Muscle layer of duodenum (tissue), 2 donors: ENCODE measurements around the gene GAP43.

ENCODE experiments used
- H3K27ac ChIP-seq: one replicate; pipeline ENCODE4 v1.7.0; 2013; ENCODE audit warnings: mild to moderate bottlenecking, low read length
- H3K27me3 ChIP-seq: one replicate; pipeline ENCODE4 v1.7.0; 2013; ENCODE audit warnings: low read depth, mild to moderate bottlenecking, control low read depth, low read length
- H3K36me3 ChIP-seq, 2 donors: one replicate each; pipeline ENCODE4 v1.7.0; 2013; ENCODE audit warnings: low read length in 2 of 2, control low read depth in 1 of 2, mild to moderate bottlenecking in 1 of 2; ENCODE audit not compliant: insufficient read depth in 2 of 2, control insufficient read depth in 1 of 2
- H3K4me1 ChIP-seq, 2 donors: one replicate each; pipeline ENCODE4 v1.7.0; 2013; ENCODE audit warnings: low read length in 2 of 2, mild to moderate bottlenecking in 2 of 2, control low read depth in 1 of 2, moderate library complexity in 1 of 2; ENCODE audit not compliant: insufficient read depth in 2 of 2, control insufficient read depth in 1 of 2
- H3K4me3 ChIP-seq, 2 donors: one replicate each; pipeline ENCODE4 v1.7.0; 2013; ENCODE audit warnings: low read length in 2 of 2, low read depth in 1 of 2, mild to moderate bottlenecking in 1 of 2
- H3K9me3 ChIP-seq, 2 donors: one replicate each; pipeline ENCODE4 v1.7.0; 2013; ENCODE audit warnings: low read length in 2 of 2, control low read depth in 1 of 2, mild to moderate bottlenecking in 1 of 2; ENCODE audit not compliant: control insufficient read depth in 1 of 2
- donor health status: healthy.

Gene GAP43, protein sequence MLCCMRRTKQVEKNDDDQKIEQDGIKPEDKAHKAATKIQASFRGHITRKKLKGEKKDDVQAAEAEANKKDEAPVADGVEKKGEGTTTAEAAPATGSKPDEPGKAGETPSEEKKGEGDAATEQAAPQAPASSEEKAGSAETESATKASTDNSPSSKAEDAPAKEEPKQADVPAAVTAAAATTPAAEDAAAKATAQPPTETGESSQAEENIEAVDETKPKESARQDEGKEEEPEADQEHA

GRCh38 chr3:115623044-115623868, at the start of gene GAP43:
TSS of gene GAP43 (plus strand) at chr3:115623510. CDS start at chr3:115623690, 180 bp downstream.
- H3K4me1 ChIP-seq, result peaks cover 0 to 12% of the 10 kb centered on the region in 2 donors
- H3K9me3 ChIP-seq, result no peaks in the 10 kb centered on the region
- H3K36me3 ChIP-seq, result no peaks in the 10 kb centered on the region
- peaks cover 4% of the 10 kb centered on the region for H3K27me3 ChIP-seq
- peak within 1 kb of the TSS; percentile 60 to 66 for H3K4me3 ChIP-seq
- H3K27ac ChIP-seq, result no peak within 1 kb of the TSS

GRCh38 chr3:115576325-115576875, 46.9 kb upstream of the GAP43 start:
- no peak overlapping the region for H3K27ac ChIP-seq
- no peaks in the 10 kb centered on the region for H3K27me3 ChIP-seq
- H3K9me3 ChIP-seq, result no peaks in the 10 kb centered on the region
- H3K4me1 ChIP-seq, result no peaks in the 10 kb centered on the region
- no peak overlapping the region for H3K4me3 ChIP-seq
- no peaks in the 10 kb centered on the region for H3K36me3 ChIP-seq

DNA sequence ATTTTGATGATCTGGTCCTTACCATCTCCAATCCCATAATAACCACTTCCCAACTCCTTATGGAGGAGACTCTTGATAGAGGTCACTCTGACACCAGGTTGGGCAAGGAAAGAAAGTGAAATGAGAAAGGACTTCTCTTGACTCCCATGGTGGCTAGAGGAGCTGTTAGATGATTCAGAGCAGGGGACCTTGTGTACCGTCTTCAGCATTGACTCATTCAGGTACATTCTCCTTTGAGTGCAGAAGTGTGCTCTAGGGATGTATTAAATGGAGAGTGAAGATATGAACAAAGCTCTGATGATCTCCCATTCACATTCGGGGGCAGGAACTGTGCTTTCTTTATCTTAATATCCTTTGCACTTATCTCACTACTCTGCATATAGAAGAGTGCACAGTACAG, 46.3 kb upstream of the GAP43 start:
- H3K27me3 ChIP-seq, result no peaks in the 10 kb centered on the region
- no peaks in the 10 kb centered on the region for H3K9me3 ChIP-seq
- H3K4me3 ChIP-seq, result no peak overlapping the region
- no peaks in the 10 kb centered on the region for H3K4me1 ChIP-seq
- no peak overlapping the region for H3K27ac ChIP-seq
- H3K36me3 ChIP-seq, result no peaks in the 10 kb centered on the region

DNA sequence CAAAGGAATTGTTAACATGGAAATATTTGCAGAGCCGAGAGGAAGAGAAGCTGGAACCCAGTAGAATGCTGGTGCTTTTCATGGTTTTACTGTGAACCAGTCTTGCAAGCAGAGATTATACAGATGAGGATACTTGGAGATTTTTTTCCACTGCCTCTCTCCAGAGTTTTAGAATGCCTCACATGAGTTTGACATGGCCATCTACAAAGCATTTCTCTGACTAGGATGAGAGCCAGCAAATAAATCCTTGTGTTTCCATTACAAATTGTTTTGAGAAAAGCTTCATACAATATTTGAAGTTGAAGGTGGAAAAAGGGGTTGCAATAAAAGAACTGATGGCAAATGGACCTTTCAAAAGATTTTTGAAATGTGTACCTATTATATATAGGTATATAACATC, 45.0 kb upstream of the GAP43 start:
- Histone ChIP-seq H3K4me1 (no peaks in the 10 kb centered on the region), H3K27me3 (no peaks in the 10 kb centered on the region), H3K27ac (no peak overlapping the region), H3K9me3 (no peaks in the 10 kb centered on the region), H3K36me3 (no peaks in the 10 kb centered on the region), H3K4me3 (no peak overlapping the region)

GRCh38 chr3:115580566-115580965, 42.7 kb upstream of the GAP43 start:
- Histone ChIP-seq H3K27ac (no peak overlapping the region), H3K36me3 (no peaks in the 10 kb centered on the region), H3K27me3 (no peaks in the 10 kb centered on the region), H3K4me1 (no peaks in the 10 kb centered on the region), H3K9me3 (no peaks in the 10 kb centered on the region), H3K4me3 (no peak overlapping the region)

- no peak overlapping the region for H3K4me3 ChIP-seq
- no peak overlapping the region for H3K27ac ChIP-seq
- no peaks in the 10 kb centered on the region for H3K9me3 ChIP-seq
- H3K27me3 ChIP-seq, result no peaks in the 10 kb centered on the region
- no peaks in the 10 kb centered on the region for H3K4me1 ChIP-seq
- H3K36me3 ChIP-seq, result no peaks in the 10 kb centered on the region
Measured at GRCh38 chr3:115581362-115582135, 41.8 kb upstream of the GAP43 start.

DNA sequence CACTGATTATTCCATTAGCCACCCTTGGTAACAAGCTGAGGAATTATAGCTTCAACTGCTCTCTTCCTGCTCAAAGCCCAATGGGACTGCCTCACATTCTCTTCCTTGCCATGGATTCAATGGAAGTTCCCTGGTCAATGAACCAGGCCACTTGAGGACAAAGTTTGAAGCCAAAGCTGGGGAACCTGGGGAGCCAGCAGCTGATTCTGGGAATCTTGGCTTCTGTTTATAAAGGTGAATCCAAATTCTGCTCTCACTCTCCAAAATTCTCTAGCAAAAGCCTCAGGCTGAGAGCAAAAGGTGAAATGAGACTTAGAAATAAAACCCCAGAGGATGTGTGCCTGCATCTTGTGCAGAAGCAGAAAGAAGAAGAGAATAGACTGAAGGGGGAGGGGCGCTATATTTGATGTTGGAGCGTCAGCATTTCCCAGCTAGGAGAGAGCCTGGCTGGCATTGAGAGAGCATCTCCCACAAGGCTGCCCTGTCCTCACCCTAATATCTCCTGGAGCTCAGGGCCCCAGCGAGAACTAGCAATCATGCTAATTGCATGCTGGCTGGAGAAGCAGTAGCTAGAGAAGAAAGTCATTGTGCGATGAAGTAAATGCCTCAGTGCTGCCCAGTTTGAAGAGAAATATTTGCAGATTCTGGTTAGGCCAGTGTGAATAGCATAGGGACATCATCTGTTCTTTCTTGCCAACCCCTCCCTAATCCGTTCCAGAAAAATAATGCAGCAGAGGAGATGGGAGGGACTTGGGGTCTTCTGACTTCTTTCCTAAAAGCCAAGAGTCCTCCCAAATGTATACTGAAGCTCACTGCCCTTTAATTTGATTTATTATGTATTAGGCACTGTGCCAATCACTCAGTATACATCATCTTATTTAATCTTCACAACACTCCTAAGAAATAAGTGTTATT, 34.9 kb upstream of the GAP43 start:
- no peak overlapping the region for H3K4me3 ChIP-seq
- H3K27ac ChIP-seq, result no peak overlapping the region
- H3K4me1 ChIP-seq, result no peaks in the 10 kb centered on the region
- no peaks in the 10 kb centered on the region for H3K9me3 ChIP-seq
- no peaks in the 10 kb centered on the region for H3K36me3 ChIP-seq
- H3K27me3 ChIP-seq, result no peaks in the 10 kb centered on the region

GRCh38 chr3:115590873-115591272, 32.4 kb upstream of the GAP43 start:
- Histone ChIP-seq H3K4me3 (no peak overlapping the region), H3K27me3 (no peaks in the 10 kb centered on the region), H3K9me3 (peaks cover 0 to 11% of the 10 kb centered on the region in 2 donors), H3K27ac (no peak overlapping the region), H3K36me3 (no peaks in the 10 kb centered on the region), H3K4me1 (no peaks in the 10 kb centered on the region)

- no peaks in the 10 kb centered on the region for H3K4me1 ChIP-seq
- no peaks in the 10 kb centered on the region for H3K27me3 ChIP-seq
- no peaks in the 10 kb centered on the region for H3K36me3 ChIP-seq
- H3K4me3 ChIP-seq, result no peak overlapping the region
- peaks cover 0 to 11% of the 10 kb centered on the region in 2 donors for H3K9me3 ChIP-seq
- H3K27ac ChIP-seq, result no peak overlapping the region
Measured at GRCh38 chr3:115595611-115596275, 27.6 kb upstream of the GAP43 start.

DNA sequence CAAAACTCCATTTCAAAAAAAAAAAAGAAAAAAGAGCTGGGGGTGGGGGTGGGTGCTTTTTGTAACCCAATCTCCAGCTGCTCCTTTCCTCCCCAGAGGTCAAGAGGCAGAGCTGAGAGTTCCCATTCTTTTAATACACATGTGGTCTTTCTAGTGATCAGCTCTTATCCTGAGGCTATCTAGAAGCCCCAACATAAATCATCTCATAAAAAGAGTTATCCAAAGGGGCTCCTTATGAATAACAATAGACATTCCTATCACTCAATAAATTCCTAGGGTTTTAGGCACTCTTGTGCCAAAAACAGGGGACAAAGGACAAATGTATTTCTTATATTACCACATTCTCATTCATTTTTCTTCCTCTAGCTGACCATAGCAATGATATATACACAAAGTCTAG, 25.1 kb upstream of the GAP43 start:
- no peaks in the 10 kb centered on the region for H3K27me3 ChIP-seq
- H3K4me1 ChIP-seq, result no peaks in the 10 kb centered on the region
- no peaks in the 10 kb centered on the region for H3K36me3 ChIP-seq
- peaks cover 0 to 11% of the 10 kb centered on the region in 2 donors for H3K9me3 ChIP-seq
- H3K4me3 ChIP-seq, result no peak overlapping the region
- H3K27ac ChIP-seq, result no peak overlapping the region
